Pancreas (tissue), 10 donors: Measurements from ENCODE around the gene RNF224. TPM values are rescaled to one million over a fixed set of nuclear protein-coding genes. Genes with fewer than 3 reads are reported as not detected.

ENCODE experiments used
- ATAC-seq, 4 donors: fragments of 200-7000 bp; cut with Tn5 transposase; one replicate each; pipeline versions ENCODE4 v1.8.0 to v1.9.1; 2020; ENCODE audit warnings: mild to moderate bottlenecking in 4 of 4, moderate library complexity in 4 of 4
- DNase-seq, 6 donors: peaks; one replicate each; pipeline ENCODE4 v3.0.0-alpha.2; 2020
- FAIRE-seq: peaks from 2 replicates; lab custom pipeline; 2012; peaks lifted over from hg19 to GRCh38; lab: Jason Lieb, UNC
- H3K27ac ChIP-seq, 4 donors: fragments of 200-600 bp; sonication (generic); 1 replicate in 3 of 4; 2 replicates in 1 of 4; pipeline versions ENCODE4 v1.5.0 to v1.8.0; 2020
- H3K27me3 ChIP-seq, 4 donors: fragments of 200-600 bp; one replicate each; pipeline ENCODE4 v1.8.0; 2021
- H3K36me3 ChIP-seq, 3 donors: fragments of 200-600 bp; sonication (generic) in 1 of 3; one replicate each; pipeline versions ENCODE4 v1.5.0 to v1.8.0; 2020 to 2021
- H3K4me1 ChIP-seq, 3 donors: fragments of 200-600 bp; one replicate each; pipeline ENCODE4 v1.8.0; 2021
- H3K4me3 ChIP-seq, 4 donors: fragments of 200-600 bp; sonication (generic) in 2 of 4; one replicate each; pipeline versions ENCODE4 v1.5.0 to v1.8.0; 2020 to 2021
- H3K9me3 ChIP-seq, 4 donors: fragments of 200-600 bp; one replicate each; pipeline ENCODE4 v1.8.0; 2021
- CTCF ChIP-seq, 4 donors: fragments of 200-600 bp; sonication (generic) in 3 of 4; IDR thresholded peaks; one replicate each; pipeline versions ENCODE4 v1.5.0 to v1.8.0; 2021; ENCODE audit warnings: antibody characterized with exemption in 4 of 4
- WGBS, 2 donors: extraction: QIAGEN DNeasy Blood & Tissue Kit; methylation state at CpG; one replicate each; pipeline ENCODE4 v1.1.7; 2013; 5-methylcytosine and 5-hydroxymethylcytosine counted together
- intact Hi-C, 3 donors: fragments of 100-400 bp; cut with DNase I; formaldehyde crosslinking; loops; one replicate each; pipeline versions ENCODE4 v1.11.1 to v1.14.2; 2022
- polyA plus RNA-seq, 2 donors: library from polyadenylated mRNA; stranded (reverse); fragments of 200-250 nt; gene quantifications; one replicate each; pipeline ENCODE4 v1.2.3, GENCODE V29; 2013
- total RNA-seq, 6 donors: library from RNA; stranded (reverse); fragmentation: NEBNext Ultra II Directional in 4 of 6; extraction: Animal tissue kit (Norgen Biotek cat#: 25700) in 4 of 6; gene quantifications; one replicate each; pipeline versions ENCODE4 v1.2.1 to v1.2.4, GENCODE V29; 2021 to 2023
- donor health status: healthy with polysubstance abuse.
- donor health status: DM: no; HTN: no; CAD: no; lungs with moderate emphysema.
- donor health status: DM: no; HTN: no; CAD: no.
- donor health status: control.
- donor health status: control.
- donor health status: Bipolar disorder and iron deficiency.
- donor health status: DM: yes; HTN: yes; CAD: no.
- donor health status: DM: no; HTN: no; CAD: no.
- donor health status: DM: no; HTN: no; CAD: no.
- donor health status: DM: yes; HTN: yes; CAD: no.

RNF224 gene
- total and polyA plus RNA-seq, 8 donors: 0.09 to 0.61 (median 0.61) TPM; not detected in 5

GRCh38 chr9:137221506-137222111 is 5.7 kb upstream of the RNF224 start:
- no peak for TF ChIP-seq CTCF (IDR thresholded peaks at IDR 0.05)
- FAIRE-seq (no peak), DNase-seq (peak in 4 of 6 donors; percentile 43 to 71 (median 48)), ATAC-seq (no peak)
- peak overlapping the region in 2 of 4 donors; percentile 8 to 19 for H3K27ac ChIP-seq
- WGBS, 2 donors: 5 to 9% methylated on average over 31 to 61 of the region's 61 CpGs
- no peaks in the 10 kb centered on the region for H3K9me3 ChIP-seq
- peaks cover 6 to 12% (median 7%) of the 10 kb centered on the region in 3 donors for H3K4me1 ChIP-seq
- no peaks in the 10 kb centered on the region for H3K27me3 ChIP-seq
- peak overlapping the region in 3 of 4 donors; percentile 18 to 48 (median 48) for H3K4me3 ChIP-seq
- intact Hi-C loops: no loop called here
- H3K36me3 ChIP-seq: no peaks in the 10 kb centered on the region

DNA sequence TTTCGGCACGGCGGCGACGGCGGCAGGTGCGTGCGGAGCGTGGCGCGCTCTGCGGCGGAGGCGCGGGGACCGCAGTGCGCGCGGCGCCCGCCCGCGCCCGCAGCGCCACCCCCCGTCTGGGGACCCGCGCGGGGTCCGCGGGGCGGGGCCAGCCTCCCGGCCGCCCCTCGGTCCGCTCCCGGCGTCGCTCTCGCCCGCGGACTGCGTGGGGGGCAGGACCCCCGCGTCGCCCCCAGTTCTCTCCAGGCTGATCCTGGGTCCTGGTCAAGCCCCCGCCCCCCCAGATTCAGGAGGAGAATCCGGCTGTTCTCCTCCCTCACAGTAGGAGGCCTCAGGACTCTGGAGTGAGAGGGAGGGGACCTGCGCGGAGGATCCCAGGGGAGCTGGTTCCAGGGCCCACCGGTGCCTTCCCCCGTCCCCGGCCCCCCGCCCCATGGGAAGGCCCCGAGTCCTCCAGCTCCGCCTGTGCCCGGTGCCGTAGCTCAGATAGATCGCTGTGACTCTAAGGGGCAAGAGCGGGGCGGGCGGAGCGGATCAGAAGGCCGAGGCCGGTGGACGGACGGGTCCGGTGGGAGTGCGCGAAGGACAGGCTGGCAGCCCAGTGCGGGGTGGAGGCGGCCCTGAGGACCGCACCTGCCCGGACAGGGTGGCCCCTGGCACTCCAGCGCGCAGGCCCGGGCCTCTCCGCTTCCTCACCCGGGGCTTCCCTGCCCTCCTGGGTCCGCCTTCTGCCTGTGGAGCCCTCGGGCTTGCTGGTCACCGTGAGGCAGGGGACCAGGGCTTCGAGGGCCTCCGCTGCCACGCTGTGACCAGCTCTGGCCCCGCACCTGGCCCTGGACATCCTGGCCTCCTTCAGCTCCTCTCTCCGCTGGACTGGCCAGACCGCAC is 4.9 kb upstream of the RNF224 start, which contains the start of gene RNF208:
TSS of gene RNF208 (minus strand) at position 51 of the 888 bp plus-strand sequence. CDS start 1,028 bp downstream, outside the sequence.
- peak within 1 kb of the TSS; percentile 18 to 88 (median 38) for H3K4me3 ChIP-seq
- DNase-seq (peak in 4 of 6 donors; percentile 33 to 68 (median 44)), ATAC-seq (peak in 3 of 4 donors; percentile 1 to 7 (median 2)), FAIRE-seq (no peak)
- no peaks in the 10 kb centered on the region for H3K9me3 ChIP-seq
- H3K36me3 ChIP-seq: no peaks in the 10 kb centered on the region
- TF ChIP-seq CTCF (IDR thresholded peaks at IDR 0.05): no peak
- peaks cover 11 to 20% (median 15%) of the 10 kb centered on the region in 3 donors for H3K4me1 ChIP-seq
- no peaks in the 10 kb centered on the region for H3K27me3 ChIP-seq
- peak within 1 kb of the TSS; percentile 73 to 90 (median 82) for H3K27ac ChIP-seq
- 5 to 7% methylated on average over 47 to 88 of the region's 88 CpGs for WGBS, 2 donors
- intact Hi-C loops: no loop called here

DNA sequence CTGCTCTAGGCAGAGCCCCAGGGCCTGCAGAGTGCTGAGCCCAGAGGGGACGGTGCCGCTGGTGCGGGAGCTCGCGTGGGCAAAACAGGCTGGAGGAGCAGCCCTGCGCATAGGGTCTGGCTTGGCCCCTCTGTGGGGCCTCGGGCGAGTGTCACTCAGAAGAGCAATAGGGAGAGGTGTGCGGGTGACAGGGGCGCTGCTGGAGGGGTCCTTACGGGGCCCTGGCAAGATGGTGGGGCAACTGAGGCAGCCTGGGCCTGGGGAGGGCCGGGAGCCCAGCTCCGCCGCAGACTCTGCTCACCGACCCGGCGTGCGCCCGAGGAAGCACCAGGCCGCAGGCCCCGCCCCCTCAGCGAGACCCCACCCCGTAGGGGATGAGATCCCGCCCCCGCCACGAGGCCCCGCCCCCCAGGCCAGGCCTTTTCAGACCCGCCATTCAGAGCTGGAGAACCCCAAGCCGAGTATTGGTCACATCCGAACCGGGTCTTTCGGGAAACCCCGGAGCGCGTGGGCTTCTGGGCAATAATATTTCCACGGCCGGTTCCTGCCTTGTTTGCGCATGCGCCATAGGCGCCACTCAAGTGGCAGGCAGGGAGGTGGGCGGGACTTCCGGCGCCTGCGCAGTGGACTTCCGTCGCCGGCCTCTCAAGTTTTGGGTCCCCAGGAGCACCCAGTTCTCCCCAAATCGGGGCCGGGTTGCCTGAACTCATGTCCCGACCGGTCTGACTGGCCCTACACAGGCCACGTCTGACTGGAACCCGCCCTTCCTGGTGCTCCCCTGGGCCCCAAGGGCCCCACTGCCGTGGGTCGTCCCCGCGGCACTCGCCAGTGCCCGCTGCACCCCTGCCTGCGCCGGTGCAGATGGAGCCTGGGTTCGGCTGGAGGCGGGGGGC is 4.0 kb upstream of the RNF224 start:
- H3K4me1 ChIP-seq: peaks cover 12 to 22% (median 17%) of the 10 kb centered on the region in 3 donors
- peak overlapping the region; percentile 78 to 90 (median 84) for H3K27ac ChIP-seq
- TF ChIP-seq CTCF (IDR thresholded peaks at IDR 0.05): no peak
- H3K36me3 ChIP-seq: no peaks in the 10 kb centered on the region
- DNase-seq: peak; percentile 96 to 100 (median 98)
- no peaks in the 10 kb centered on the region for H3K9me3 ChIP-seq
- WGBS, 2 donors: 1% methylated on average over 61 to 63 of the region's 63 CpGs
- peak; percentile 76 to 91 (median 82) for ATAC-seq
- FAIRE-seq: peak; percentile 5
- intact Hi-C loops: no loop called here
- peak overlapping the region; percentile 27 to 88 (median 50) for H3K4me3 ChIP-seq
- no peaks in the 10 kb centered on the region for H3K27me3 ChIP-seq

DNA sequence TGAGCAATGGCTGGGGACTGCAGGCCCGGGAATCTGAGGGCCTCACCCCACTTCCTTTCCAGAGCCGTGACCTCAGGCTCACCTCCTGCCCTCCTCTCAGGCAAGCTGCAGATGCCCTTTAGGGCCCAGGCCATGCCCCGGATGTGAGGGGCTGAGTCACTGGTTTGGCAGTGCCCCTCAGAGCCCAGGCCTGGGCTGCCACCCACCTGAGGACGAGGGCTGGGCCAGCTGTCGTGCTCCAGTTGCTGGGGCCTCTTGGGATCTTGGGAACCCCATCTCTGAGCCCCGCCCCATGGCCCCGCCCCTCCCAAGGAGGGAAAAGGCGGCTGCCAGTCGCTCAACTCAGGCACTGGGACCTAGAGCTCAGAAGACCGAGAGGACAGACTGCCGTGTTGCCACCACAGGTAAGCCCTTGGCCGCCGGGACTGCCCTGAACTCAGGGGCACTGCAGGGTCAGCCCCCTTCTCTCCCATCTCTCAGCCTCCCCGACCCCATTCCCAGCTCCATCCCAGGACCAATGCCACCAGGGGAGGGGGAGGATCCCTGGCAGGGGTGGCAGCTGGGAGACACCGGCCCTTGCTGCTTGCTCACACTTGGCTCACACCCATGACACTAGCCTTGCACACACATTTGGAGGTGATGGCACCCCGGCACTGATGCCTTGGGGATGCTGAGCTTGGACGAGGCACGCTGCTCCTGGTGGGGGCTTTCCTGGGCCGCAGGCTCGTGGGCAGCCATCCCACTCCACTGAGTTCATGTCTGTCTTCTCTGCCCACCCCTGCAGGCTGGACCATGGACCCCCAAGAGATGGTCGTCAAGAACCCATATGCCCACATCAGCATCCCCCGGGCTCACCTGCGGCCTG is 2.2 kb upstream of the RNF224 start, which contains the start of gene CYSRT1:
TSS of gene CYSRT1 (plus strand) at position 345 of the 865 bp plus-strand sequence. CDS start at position 793, 448 bp downstream.
- FAIRE-seq (no peak), DNase-seq (peak in 2 of 6 donors; percentile 54 to 77), ATAC-seq (no peak)
- peak within 1 kb of the TSS in 3 of 4 donors; percentile 78 to 87 (median 82) for H3K27ac ChIP-seq
- peaks cover 12 to 20% (median 17%) of the 10 kb centered on the region in 3 donors for H3K4me1 ChIP-seq
- no peaks in the 10 kb centered on the region for H3K36me3 ChIP-seq
- no peaks in the 10 kb centered on the region for H3K9me3 ChIP-seq
- no peak for TF ChIP-seq CTCF (IDR thresholded peaks at IDR 0.05)
- intact Hi-C loops: no loop called here
- 51 to 67% methylated on average over 17 to 23 of the region's 23 CpGs for WGBS, 2 donors
- no peaks in the 10 kb centered on the region for H3K27me3 ChIP-seq
- peak within 1 kb of the TSS in 3 of 4 donors; percentile 48 to 88 (median 51) for H3K4me3 ChIP-seq
